ENCODE measurements around the gene GAB2.

DNA sequence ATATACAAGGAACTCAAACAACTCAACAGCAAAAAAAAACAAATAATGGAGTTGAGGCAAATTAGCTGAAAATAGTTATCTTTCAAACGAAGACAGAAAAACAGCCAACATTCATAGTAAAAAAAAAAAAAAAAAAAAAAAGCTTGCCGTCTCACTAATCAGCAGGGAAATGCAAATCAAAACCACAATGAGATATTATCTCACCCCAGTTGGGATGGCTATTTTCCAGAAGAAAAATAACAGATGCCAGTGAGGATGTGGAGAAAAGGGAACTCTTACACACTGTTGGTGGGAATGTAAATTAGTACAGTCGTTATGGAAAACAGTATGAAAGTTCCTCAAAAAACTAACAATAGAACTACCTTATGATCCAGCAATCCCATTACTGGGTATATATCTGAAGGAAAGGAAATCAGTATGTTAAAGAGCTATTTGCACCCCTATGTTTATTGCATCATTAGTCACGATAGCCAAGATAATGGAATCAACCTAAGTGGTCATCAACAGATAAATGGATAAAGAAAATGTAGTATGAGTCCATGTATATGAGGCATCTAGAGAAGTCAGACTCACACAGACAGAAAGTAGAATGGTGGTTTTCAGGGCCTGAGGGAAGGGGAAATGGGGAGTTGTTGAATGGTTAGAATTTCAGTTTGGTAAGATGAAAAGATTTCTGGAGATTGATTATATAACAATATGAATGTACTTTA, 172.9 kb downstream of the GAB2 start:
- TF ChIP-seq, protein P1, sequence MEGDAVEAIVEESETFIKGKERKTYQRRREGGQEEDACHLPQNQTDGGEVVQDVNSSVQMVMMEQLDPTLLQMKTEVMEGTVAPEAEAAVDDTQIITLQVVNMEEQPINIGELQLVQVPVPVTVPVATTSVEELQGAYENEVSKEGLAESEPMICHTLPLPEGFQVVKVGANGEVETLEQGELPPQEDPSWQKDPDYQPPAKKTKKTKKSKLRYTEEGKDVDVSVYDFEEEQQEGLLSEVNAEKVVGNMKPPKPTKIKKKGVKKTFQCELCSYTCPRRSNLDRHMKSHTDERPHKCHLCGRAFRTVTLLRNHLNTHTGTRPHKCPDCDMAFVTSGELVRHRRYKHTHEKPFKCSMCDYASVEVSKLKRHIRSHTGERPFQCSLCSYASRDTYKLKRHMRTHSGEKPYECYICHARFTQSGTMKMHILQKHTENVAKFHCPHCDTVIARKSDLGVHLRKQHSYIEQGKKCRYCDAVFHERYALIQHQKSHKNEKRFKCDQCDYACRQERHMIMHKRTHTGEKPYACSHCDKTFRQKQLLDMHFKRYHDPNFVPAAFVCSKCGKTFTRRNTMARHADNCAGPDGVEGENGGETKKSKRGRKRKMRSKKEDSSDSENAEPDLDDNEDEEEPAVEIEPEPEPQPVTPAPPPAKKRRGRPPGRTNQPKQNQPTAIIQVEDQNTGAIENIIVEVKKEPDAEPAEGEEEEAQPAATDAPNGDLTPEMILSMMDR (IDR thresholded peaks at IDR 0.05): no peak
- TF ChIP-seq EP300 (IDR thresholded peaks at IDR 0.05) (no peak), POLR2A (IDR thresholded peaks at IDR 0.05) (no peak)

All from tibial nerve (tissue), 4 donors.